ENCODE results near the gene KHDC4.

KHDC4 gene

DNA sequence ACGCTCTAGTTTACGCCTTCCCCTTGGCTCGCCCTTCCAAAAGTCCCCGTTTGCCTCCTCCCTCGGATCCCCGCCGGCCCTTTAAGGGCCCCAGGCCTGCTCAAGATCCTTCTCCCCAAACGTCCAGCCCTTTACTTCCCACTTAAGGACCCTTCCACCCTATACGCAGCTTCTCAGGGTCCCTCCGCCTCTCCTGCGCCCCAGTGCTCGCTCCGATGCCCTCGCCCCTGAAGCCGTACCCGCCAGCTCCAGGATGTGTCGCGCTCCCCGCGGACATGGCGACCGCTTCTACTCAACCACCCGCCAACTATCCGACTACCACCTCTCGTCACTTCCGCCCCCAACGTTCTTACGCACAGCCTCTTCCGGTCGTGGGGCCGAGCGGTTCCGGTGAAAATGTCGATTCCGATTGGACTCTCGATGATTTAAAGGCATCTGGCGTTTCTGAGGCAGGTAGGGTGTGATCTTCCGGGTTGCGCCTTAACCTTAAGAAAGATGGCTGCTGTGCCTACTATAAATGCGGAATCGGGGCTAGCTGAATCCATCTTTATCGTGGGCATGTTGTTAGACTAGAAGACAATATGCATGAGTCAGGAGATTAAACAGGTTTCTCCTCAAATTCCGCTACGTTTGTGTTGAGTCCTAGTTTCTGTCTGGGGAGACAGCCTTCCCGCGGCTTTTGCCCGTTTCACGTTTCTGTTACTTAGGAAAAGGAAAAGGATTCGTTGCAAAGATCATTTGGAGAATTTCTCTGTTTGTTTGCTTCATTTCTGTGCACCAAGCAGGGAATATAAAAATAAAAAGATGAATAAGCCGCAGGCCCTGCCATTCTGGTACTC, at the start of gene KHDC4:
Gene KHDC4, minus strand, starts transcription at position 317 of the 839 bp plus-strand sequence. Its CDS starts 40 bp downstream, at position 277.
- peak; percentile 92 for DNase-seq (ENCODE audit: low read depth)

DNA sequence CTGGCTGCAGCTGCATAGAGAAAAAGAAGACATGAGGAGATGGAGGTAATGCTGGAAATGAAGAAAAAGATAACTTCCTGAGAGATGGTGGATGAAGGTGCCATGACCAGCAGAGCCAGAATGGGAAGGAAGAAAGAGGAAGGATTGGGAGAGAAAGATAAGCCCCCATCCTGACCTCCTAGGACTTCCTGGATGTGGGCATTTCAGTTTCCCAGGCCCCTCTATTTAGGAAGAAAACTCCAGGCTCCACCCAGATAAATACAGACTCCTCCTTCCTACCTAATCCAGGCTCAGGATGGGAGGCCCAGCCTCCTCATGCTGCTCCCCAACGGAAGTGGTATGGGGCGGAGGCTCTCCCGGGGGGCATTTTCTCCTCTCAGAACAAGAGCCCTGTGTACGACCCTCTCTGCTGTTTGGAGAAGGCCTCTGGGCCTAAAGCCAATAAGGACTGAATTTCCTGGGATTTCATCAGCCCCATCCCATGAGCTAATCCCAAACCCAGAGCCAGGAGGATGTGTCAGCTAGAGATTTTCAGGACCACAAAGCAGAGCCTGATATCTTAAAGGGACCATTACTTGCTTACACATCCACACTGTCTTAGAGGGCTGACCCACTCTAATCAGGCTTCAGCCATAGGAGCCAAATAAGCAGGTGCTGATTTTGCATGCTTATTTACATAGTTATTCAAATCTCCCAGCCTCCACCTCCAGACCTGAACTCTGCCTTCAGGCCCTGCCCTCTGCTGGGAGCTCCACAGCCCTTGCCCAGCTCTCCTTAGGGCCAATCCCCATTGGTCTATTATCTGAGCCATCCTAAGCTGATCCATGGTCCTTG, 49.2 kb upstream of the KHDC4 start:
- peak; percentile 89 for DNase-seq (ENCODE audit: low read depth)

DNA sequence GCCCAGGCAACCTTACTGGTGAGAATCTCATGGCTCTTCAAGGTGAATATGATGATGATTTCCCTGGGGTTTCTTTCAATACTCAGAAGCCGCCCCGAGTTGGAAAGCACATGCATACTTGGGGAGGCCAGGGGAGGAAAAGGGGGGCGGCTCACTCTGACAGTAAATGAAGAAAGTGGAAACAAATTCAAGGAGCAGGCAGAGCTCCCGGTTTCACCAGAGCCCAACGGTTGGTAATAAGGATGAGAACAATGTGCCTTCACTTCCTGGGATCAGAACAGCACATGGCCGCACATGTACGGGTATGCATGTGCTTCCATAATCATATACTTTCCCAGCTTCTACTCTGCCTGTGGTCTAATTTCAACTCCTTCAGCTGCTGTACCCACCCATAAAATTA, 47.9 kb upstream of the KHDC4 start:
- no peak for DNase-seq (ENCODE audit: low read depth)

- no peak for DNase-seq (ENCODE audit: low read depth)
These were observed 47.3 kb upstream of the KHDC4 start for GRCh38 chr1:155981266-155982088.

DNA sequence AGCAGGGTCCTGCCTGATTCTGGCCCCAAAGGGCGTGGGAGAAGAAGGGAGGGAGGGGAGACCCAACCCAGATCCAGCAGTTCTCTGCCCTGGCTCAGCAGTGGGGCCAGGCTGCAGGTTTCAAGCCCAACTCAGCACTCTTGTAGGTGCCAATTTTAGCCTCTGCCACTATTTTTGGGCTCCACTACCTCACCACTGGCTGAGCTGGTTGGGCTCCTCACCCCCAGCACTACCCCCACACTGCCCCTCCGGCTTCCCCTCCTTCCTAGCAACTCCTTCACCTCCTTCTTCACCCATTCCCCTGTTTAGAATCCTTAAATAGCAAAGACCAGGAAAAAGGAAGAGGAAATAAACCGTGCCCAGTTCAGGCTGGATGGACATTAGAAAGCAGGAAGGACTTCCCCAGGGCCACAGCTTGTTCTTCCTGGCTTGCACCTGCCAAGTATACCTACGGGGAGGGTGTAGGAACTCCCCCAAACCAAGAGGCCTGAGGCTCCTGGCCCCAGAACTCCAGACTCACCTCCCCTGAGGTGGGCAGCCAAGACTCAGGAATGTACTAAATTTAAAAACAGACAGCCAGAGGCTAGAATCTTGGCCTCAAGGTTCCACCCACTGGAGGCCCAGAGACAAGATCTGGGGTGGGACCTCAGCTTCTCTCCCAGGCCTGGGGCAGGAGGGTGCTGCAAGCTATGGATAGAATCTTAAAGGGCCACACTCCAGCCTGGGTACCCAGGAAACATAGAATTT, 45.6 kb upstream of the KHDC4 start:
- DNase-seq (ENCODE audit: low read depth) = no peak

- DNase-seq (ENCODE audit: low read depth) = no peak
These were observed 44.8 kb upstream of the KHDC4 start for GRCh38 chr1:155978973-155979429.

- no peak for DNase-seq (ENCODE audit: low read depth)
These were observed 44.2 kb upstream of the KHDC4 start, which contains the start of gene ARHGEF2 for GRCh38 chr1:155978325-155978972. Gene ARHGEF2, minus strand, starts transcription at chr1:155978547. Its CDS starts 120 bp downstream, at chr1:155978427.

- no peak for DNase-seq (ENCODE audit: low read depth)
These were observed 43.6 kb upstream of the KHDC4 start for GRCh38 chr1:155977690-155978324.

- no peak for DNase-seq (ENCODE audit: low read depth)
These were observed 42.9 kb upstream of the KHDC4 start for GRCh38 chr1:155976913-155977689.

DNA sequence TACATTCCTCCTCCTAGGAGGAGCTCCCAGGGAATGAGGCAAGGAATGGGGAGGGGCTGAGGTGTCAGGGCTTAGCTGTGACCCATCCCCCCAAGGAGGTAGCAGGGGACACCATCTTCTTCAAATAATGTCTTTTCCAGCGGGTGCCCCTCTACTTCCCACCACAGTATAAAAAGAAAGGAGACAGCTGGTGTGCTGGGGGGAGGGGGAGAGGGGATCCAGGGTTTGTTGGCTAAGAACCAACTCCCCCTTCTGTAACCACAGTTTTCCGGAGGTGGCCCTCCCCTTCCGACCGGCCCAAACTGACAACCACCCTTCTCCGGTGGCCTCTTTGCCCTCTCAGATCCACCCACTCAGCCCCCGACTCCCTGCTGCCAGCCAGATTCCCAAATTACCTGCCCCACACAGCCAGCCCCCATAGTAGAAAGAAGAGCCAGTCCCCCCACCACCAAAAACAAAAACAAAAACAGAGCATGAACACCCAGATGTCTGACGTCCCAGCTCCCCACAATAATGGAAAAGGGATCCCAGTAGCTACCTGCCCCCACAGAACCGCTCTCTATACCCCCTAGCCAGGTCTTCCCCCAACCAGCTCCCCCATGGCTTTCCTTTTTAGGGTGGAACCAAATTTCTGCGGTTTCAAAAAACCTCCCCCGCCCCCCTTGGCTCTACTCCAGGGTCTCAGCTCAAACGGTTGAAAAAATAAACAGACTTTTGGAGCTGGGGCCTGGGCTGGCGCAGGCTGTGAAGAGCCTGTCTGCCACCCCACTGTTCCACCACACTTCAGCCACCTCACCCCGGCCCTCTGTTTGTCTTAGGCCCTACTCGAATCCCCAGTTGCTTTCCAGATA, 42.1 kb upstream of the KHDC4 start:
- DNase-seq (ENCODE audit: low read depth) = no peak

DNA sequence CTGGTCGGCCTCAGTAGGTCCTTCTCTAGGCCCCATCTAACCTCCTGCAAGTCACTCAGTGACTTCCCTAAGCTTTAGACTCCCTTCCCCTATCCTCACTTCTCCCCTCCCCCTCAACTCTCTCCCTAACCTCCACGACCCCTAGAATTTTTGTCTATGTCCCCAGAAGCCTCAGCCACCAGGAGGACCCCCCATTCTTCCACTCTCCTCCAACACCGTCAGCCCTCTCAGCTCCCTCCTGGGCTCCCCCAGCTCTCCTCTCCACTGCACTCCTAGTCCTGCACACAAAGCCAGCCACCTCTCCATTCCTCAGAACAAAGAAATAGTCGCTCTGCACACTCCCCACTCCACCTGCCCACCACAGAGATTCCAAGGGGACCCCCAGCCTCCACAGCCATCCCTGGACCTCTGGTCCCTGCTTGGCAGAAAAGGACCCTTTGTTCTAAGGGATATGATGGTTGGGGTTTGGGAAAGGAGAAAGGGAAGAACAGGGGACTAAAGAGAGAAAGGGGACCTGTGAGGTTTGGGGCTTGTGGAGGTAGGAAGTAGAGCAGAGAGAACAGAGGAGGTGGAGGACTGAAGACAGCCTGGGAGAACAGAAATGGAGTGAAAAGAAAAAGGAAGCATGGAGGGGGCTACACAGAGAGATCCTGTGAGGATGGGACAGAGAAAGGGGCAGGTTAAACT, 41.3 kb upstream of the KHDC4 start:
- DNase-seq (ENCODE audit: low read depth) = no peak

GRCh38 chr1:155974208-155975115, 40.2 kb upstream of the KHDC4 start:
- no peak for DNase-seq (ENCODE audit: low read depth)

- DNase-seq (ENCODE audit: low read depth) = no peak
These were observed 39.5 kb upstream of the KHDC4 start for GRCh38 chr1:155973723-155974122.

- no peak for DNase-seq (ENCODE audit: low read depth)
These were observed 37.9 kb upstream of the KHDC4 start for GRCh38 chr1:155971910-155972809.

- no peak for DNase-seq (ENCODE audit: low read depth)
These were observed 36.4 kb upstream of the KHDC4 start for GRCh38 chr1:155970531-155971167.
